NCI-H1092 treated with DMSO at 0.1 percent for 48 hours (cell line): Measurements from ENCODE around the gene PPP1R27.

Experiments
- DNase-seq: peaks from one replicate; lab custom pipeline; 2025; lab: John Stamatoyannopoulos, UW

Gene PPP1R27

GRCh38 chr17:81804559-81805399 is 30.1 kb downstream of the PPP1R27 start:
- DNase-seq, result no peak

- no peak for DNase-seq
These were observed 30.9 kb downstream of the PPP1R27 start, which contains the start of gene GCGR for GRCh38 chr17:81803728-81804558. Gene GCGR (plus strand): TSS chr17:81804150. CDS start chr17:81809019, 4,869 bp downstream.

- DNase-seq, result no peak
These were observed 31.8 kb downstream of the PPP1R27 start for GRCh38 chr17:81802856-81803643.

GRCh38 chr17:81802048-81802758 is 32.6 kb downstream of the PPP1R27 start:
- DNase-seq, result no peak

- no peak for DNase-seq
These were observed 33.5 kb downstream of the PPP1R27 start for GRCh38 chr17:81801327-81801726.

- no peak for DNase-seq
These were observed 40.3 kb downstream of the PPP1R27 start for GRCh38 chr17:81794509-81794908.

GRCh38 chr17:81794074-81794476 is 40.8 kb downstream of the PPP1R27 start:
- no peak for DNase-seq

- no peak for DNase-seq
These were observed 41.9 kb downstream of the PPP1R27 start for GRCh38 chr17:81792675-81793615.
